Upper lobe of left lung (tissue), 6 donors: ENCODE results near the gene AMIGO2. TPM values are rescaled to one million over a fixed set of nuclear protein-coding genes. Genes with fewer than 3 reads are reported as not detected.

Experiments used
- ATAC-seq, 2 donors: fragments of 200-7000 bp; cut with Tn5 transposase; one replicate each; pipeline ENCODE4 v1.9.1; 2022; ENCODE audit warnings: mild to moderate bottlenecking in 2 of 2, moderate library complexity in 2 of 2; ENCODE audit not compliant: low FRiP score in 2 of 2
- DNase-seq, 2 donors: peaks; one replicate each; pipeline ENCODE4 v3.0.0-alpha.2; 2019 to 2020
- H3K27ac ChIP-seq, 4 donors: fragments of 200-600 bp; sonication (generic); one replicate each; pipeline ENCODE4 v1.5.1; 2016 to 2019
- H3K27me3 ChIP-seq, 4 donors: fragments of 200-600 bp; sonication (generic); one replicate each; pipeline ENCODE4 v1.5.1; 2017 to 2019
- H3K36me3 ChIP-seq, 4 donors: fragments of 200-600 bp; sonication (generic); one replicate each; pipeline ENCODE4 v1.5.1; 2016 to 2019
- H3K4me1 ChIP-seq, 4 donors: fragments of 200-600 bp; sonication (generic); one replicate each; pipeline ENCODE4 v1.5.1; 2018 to 2019
- H3K4me3 ChIP-seq, 4 donors: fragments of 200-600 bp; sonication (generic); one replicate each; pipeline ENCODE4 v1.5.1; 2017 to 2019; ENCODE audit warnings: mild to moderate bottlenecking in 2 of 4, moderate library complexity in 1 of 4
- H3K9me3 ChIP-seq, 4 donors: fragments of 200-600 bp; sonication (generic); one replicate each; pipeline ENCODE4 v1.5.1; 2018 to 2019
- CTCF ChIP-seq, 6 experiments: fragments of 450-650 bp in 4 of 6; fragments of 200-600 bp in 2 of 6; sonication (generic) in 2 of 6; IDR thresholded peaks; one replicate each; pipeline ENCODE4 v1.5.1; 2016 to 2019; ENCODE audit warnings: antibody characterized with exemption in 6 of 6
- EP300 ChIP-seq, 4 donors: sonication (generic); formaldehyde crosslinking; IDR thresholded peaks; one replicate each; pipeline ENCODE4 v1.5.1; 2017; ENCODE audit warnings: antibody characterized with exemption in 4 of 4, control low read depth in 2 of 4
- POLR2A ChIP-seq, 4 donors: fragments of 450-650 bp; IDR thresholded peaks; one replicate each; pipeline ENCODE4 v1.5.1; 2016 to 2017; ENCODE audit warnings: antibody characterized with exemption in 4 of 4, mild to moderate bottlenecking in 2 of 4
- POLR2AphosphoS5 ChIP-seq, 2 donors: sonication (generic); formaldehyde crosslinking; IDR thresholded peaks; one replicate each; pipeline ENCODE4 v1.5.1; 2017; ENCODE audit warnings: antibody characterized with exemption in 2 of 2
- whole genome bisulfite sequencing, 2 donors: methylation state at CpG; one replicate each; pipeline ENCODE4 v1.1.5; 2017 to 2018; 5-methylcytosine and 5-hydroxymethylcytosine counted together
- total RNA-seq, 6 donors: library from RNA; depleted of rRNA in 4 of 6; stranded (reverse); fragments of >200 nt in 4 of 6; gene quantifications; one replicate each; pipeline versions ENCODE4 v1.1.0 to v1.2.1, GENCODE V29; 2016 to 2021
- donor health status: DM: no; HTN: no; CAD: no; lungs with moderate emphysema.
- donor health status: DM: no; HTN: yes; CAD: no; lungs with severe emphysema.

AMIGO2 gene
- total RNA-seq, 6 donors from 2014 or later: 16.8 to 27.0 (median 22.2) TPM

- ATAC-seq (peak; percentile 60 to 82), DNase-seq (peak; percentile 74 to 89)
- Histone ChIP-seq H3K27ac (peak overlapping the region; percentile 89 to 96 (median 94)), H3K4me3 (peak overlapping the region; percentile 63 to 83 (median 73)), H3K4me1 (peaks cover 27 to 63% (median 49%) of the 10 kb centered on the region in 4 donors), H3K9me3 (no peaks in the 10 kb centered on the region), H3K36me3 (no peaks in the 10 kb centered on the region), H3K27me3 (no peaks in the 10 kb centered on the region)
- peak in 1 of 6 experiments; percentile 6 for TF ChIP-seq CTCF (IDR thresholded peaks at IDR 0.05)
- TF ChIP-seq EP300 (IDR thresholded peaks at IDR 0.05): no peak
- no peak for TF ChIP-seq POLR2A (IDR thresholded peaks at IDR 0.05)
- TF ChIP-seq POLR2AphosphoS5 (IDR thresholded peaks at IDR 0.05): peak in 1 of 2 donors; percentile 47
- WGBS, 2 donors: 11 to 12% methylated on average over 26 of the region's 26 CpGs
Observed at GRCh38 chr12:47080725-47081502, 1.2 kb upstream of the AMIGO2 start.

- ATAC-seq (peak; percentile 75 to 81), DNase-seq (peak; percentile 52 to 90)
- TF ChIP-seq POLR2AphosphoS5 (IDR thresholded peaks at IDR 0.05) (peak; percentile 28 to 48), POLR2A (IDR thresholded peaks at IDR 0.05) (no peak)
- Histone ChIP-seq H3K36me3 (no peaks in the 10 kb centered on the region), H3K4me3 (peak overlapping the region; percentile 63 to 83 (median 73)), H3K27ac (peak overlapping the region; percentile 89 to 96 (median 94)), H3K27me3 (no peaks in the 10 kb centered on the region), H3K9me3 (no peaks in the 10 kb centered on the region), H3K4me1 (peaks cover 27 to 55% (median 43%) of the 10 kb centered on the region in 4 donors)
- 0% methylated on average over 11 to 33 of the region's 49 CpGs for WGBS, 2 donors
Observed at GRCh38 chr12:47079981-47080724, 394 bp upstream of the AMIGO2 start.

- H3K27me3 ChIP-seq: no peaks in the 10 kb centered on the region
- peak overlapping the region; percentile 89 to 96 (median 94) for H3K27ac ChIP-seq
- peak overlapping the region; percentile 12 to 83 (median 73) for H3K4me3 ChIP-seq
- peak; percentile 40 to 42 for DNase-seq
- TF ChIP-seq EP300 (IDR thresholded peaks at IDR 0.05): no peak
- TF ChIP-seq POLR2AphosphoS5 (IDR thresholded peaks at IDR 0.05): peak in 1 of 2 donors; percentile 65
- peak; percentile 16 to 74 for ATAC-seq
- 6% methylated on average over 17 of the region's 17 CpGs for WGBS, 2 donors
- H3K4me1 ChIP-seq: peaks cover 27 to 46% (median 38%) of the 10 kb centered on the region in 4 donors
- no peaks in the 10 kb centered on the region for H3K36me3 ChIP-seq
- no peaks in the 10 kb centered on the region for H3K9me3 ChIP-seq
Observed at GRCh38 chr12:47078733-47079467, 859 bp downstream of the AMIGO2 start.

GRCh38 chr12:47078086-47078395 lies 1.7 kb downstream of the AMIGO2 start:
- ATAC-seq: no peak
- TF ChIP-seq EP300 (IDR thresholded peaks at IDR 0.05) (no peak), CTCF (IDR thresholded peaks at IDR 0.05) (no peak), POLR2A (IDR thresholded peaks at IDR 0.05) (no peak), POLR2AphosphoS5 (IDR thresholded peaks at IDR 0.05) (no peak)
- H3K27me3 ChIP-seq: no peaks in the 10 kb centered on the region
- WGBS, 2 donors: 80 to 85% methylated on average over 8 of the region's 8 CpGs
- H3K4me1 ChIP-seq: peaks cover 20 to 39% (median 34%) of the 10 kb centered on the region in 4 donors
- H3K9me3 ChIP-seq: no peaks in the 10 kb centered on the region
- no peaks in the 10 kb centered on the region for H3K36me3 ChIP-seq
- H3K27ac ChIP-seq: peak overlapping the region in 1 of 4 donors; percentile 96
- H3K4me3 ChIP-seq: peak overlapping the region in 3 of 4 donors; percentile 71 to 83 (median 75)
- DNase-seq: no peak

- H3K4me1 ChIP-seq: peaks cover 14 to 33% (median 30%) of the 10 kb centered on the region in 4 donors
- H3K27me3 ChIP-seq: no peaks in the 10 kb centered on the region
- ATAC-seq (no peak), DNase-seq (no peak)
- H3K36me3 ChIP-seq: no peaks in the 10 kb centered on the region
- H3K4me3 ChIP-seq: peak overlapping the region in 3 of 4 donors; percentile 71 to 83 (median 75)
- no peak for TF ChIP-seq CTCF (IDR thresholded peaks at IDR 0.05)
- TF ChIP-seq EP300 (IDR thresholded peaks at IDR 0.05): no peak
- no peak for TF ChIP-seq POLR2A (IDR thresholded peaks at IDR 0.05)
- TF ChIP-seq POLR2AphosphoS5 (IDR thresholded peaks at IDR 0.05): no peak
- no peaks in the 10 kb centered on the region for H3K9me3 ChIP-seq
- 84 to 85% methylated on average over 17 of the region's 17 CpGs for WGBS, 2 donors
- no peak overlapping the region for H3K27ac ChIP-seq
Observed at GRCh38 chr12:47077206-47078085, 2.3 kb downstream of the AMIGO2 start.
